B cell (primary cell): Measurements from ENCODE around the gene CALD1.

ENCODE experiments used
- EZH2 ChIP-seq: IDR thresholded peaks from 2 replicates; pipeline ENCODE4 v1.6.1; 2012; ENCODE audit warnings: borderline replicate concordance, low read depth, mild to moderate bottlenecking, moderate library complexity, low read length; ENCODE audit not compliant: insufficient read depth, poor library complexity, severe bottlenecking
- TF ChIP-seq, protein P1 (sequence below): fragments of 200-600 bp; IDR thresholded peaks from one replicate; pipeline ENCODE4 v1.8.0; 2022; ENCODE audit warnings: antibody characterized with exemption, mild to moderate bottlenecking

DNA sequence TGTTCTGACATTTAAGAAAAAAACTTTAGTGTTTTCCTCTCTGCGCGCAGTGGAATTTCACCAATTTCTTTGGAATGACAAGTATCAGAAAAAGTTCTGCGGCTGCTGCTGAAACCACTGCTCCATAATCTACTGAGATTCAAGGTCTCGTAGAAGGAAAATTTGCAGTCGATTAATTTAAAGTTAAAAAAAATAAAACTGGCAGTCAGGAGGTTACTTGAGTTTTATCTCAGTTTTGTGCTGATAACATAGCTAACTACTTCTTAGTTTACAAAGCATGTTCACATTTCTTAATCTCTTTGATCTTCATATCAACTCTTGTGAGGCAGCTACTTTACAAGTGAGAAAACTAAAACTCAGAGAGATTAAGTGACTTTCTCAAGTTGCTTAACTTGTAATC lies 18.2 kb upstream of the CALD1 start:
- TF ChIP-seq, protein P1, sequence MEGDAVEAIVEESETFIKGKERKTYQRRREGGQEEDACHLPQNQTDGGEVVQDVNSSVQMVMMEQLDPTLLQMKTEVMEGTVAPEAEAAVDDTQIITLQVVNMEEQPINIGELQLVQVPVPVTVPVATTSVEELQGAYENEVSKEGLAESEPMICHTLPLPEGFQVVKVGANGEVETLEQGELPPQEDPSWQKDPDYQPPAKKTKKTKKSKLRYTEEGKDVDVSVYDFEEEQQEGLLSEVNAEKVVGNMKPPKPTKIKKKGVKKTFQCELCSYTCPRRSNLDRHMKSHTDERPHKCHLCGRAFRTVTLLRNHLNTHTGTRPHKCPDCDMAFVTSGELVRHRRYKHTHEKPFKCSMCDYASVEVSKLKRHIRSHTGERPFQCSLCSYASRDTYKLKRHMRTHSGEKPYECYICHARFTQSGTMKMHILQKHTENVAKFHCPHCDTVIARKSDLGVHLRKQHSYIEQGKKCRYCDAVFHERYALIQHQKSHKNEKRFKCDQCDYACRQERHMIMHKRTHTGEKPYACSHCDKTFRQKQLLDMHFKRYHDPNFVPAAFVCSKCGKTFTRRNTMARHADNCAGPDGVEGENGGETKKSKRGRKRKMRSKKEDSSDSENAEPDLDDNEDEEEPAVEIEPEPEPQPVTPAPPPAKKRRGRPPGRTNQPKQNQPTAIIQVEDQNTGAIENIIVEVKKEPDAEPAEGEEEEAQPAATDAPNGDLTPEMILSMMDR = no peak
- no peak for TF ChIP-seq EZH2
